GM06990 (cell line): Measurements from ENCODE around the gene MAD1L1.

ENCODE experiments used
- DNase-seq: peaks from one replicate; pipeline ENCODE4 v3.0.0-alpha.2; 2011; ENCODE audit not compliant: insufficient read length; ENCODE audit errors: extremely low read depth
- H3K27me3 ChIP-seq: replicated peaks from 2 replicates; pipeline ENCODE4 v1.6.0; 2011; ENCODE audit warnings: low read length; ENCODE audit not compliant: control insufficient read depth, insufficient read depth
- H3K36me3 ChIP-seq: 2 replicates; pipeline ENCODE4 v1.5.1; 2011; ENCODE audit warnings: low read length; ENCODE audit not compliant: control insufficient read depth, insufficient read depth
- H3K4me3 ChIP-seq: replicated peaks from 2 replicates; pipeline ENCODE4 v1.5.1; 2011; ENCODE audit warnings: low read depth, mild to moderate bottlenecking, control low read depth, low read length
- CTCF ChIP-seq: IDR thresholded peaks from 2 replicates; pipeline ENCODE4 v1.5.1; 2011; ENCODE audit warnings: low read length, control low read depth, mild to moderate bottlenecking, inconsistent platforms; ENCODE audit not compliant: insufficient read depth, poor library complexity, severe bottlenecking

The MAD1L1 gene

GRCh38 chr7:1969459-1970284 is 263.1 kb downstream of the MAD1L1 start:
- Histone ChIP-seq H3K36me3 (peaks cover 12% of the 10 kb centered on the region), H3K4me3 (no peak overlapping the region), H3K27me3 (no peaks in the 10 kb centered on the region)
- no peak for TF ChIP-seq CTCF
- DNase-seq, result no peak

- TF ChIP-seq CTCF, result no peak
- DNase-seq, result no peak
- peaks cover 8% of the 10 kb centered on the region for H3K36me3 ChIP-seq
- no peak overlapping the region for H3K4me3 ChIP-seq
- H3K27me3 ChIP-seq, result no peaks in the 10 kb centered on the region
These were observed 264.2 kb downstream of the MAD1L1 start for GRCh38 chr7:1968397-1969111.

- peaks cover 11% of the 10 kb centered on the region for H3K36me3 ChIP-seq
- TF ChIP-seq CTCF, result no peak
- no peak for DNase-seq
- H3K27me3 ChIP-seq, result no peaks in the 10 kb centered on the region
- no peak overlapping the region for H3K4me3 ChIP-seq
These were observed 265.0 kb downstream of the MAD1L1 start for GRCh38 chr7:1967512-1968396.

- Histone ChIP-seq H3K27me3 (no peaks in the 10 kb centered on the region), H3K4me3 (no peak overlapping the region), H3K36me3 (peaks cover 11% of the 10 kb centered on the region)
- no peak for DNase-seq
- no peak for TF ChIP-seq CTCF
These were observed 266.0 kb downstream of the MAD1L1 start for GRCh38 chr7:1966631-1967200.

- no peak overlapping the region for H3K4me3 ChIP-seq
These were observed 267.0 kb downstream of the MAD1L1 start for GRCh38 chr7:1965579-1966294.

More at GRCh38 chr7:1965579-1966294, 267.0 kb downstream of the MAD1L1 start:
- Histone ChIP-seq H3K36me3 (peaks cover 11% of the 10 kb centered on the region), H3K27me3 (no peaks in the 10 kb centered on the region)
- no peak for DNase-seq
- no peak for TF ChIP-seq CTCF
